GM12891 (cell line): ENCODE measurements around the gene MEGF6.

ENCODE experiments used
- DNase-seq: peaks from one replicate; pipeline ENCODE4 v3.0.0; 2011; ENCODE audit warnings: low spot score; ENCODE audit not compliant: insufficient read length
- FAIRE-seq: peaks from 2 replicates; lab custom pipeline; 2011; peaks lifted over from hg19 to GRCh38; lab: Jason Lieb, UNC
- PAX5 ChIP-seq: IDR thresholded peaks from 2 replicates; pipeline ENCODE4 v1.6.1; 2011; ENCODE audit warnings: low read length, moderate library complexity, mild to moderate bottlenecking; ENCODE audit not compliant: insufficient read depth, severe bottlenecking
- POLR2A ChIP-seq: IDR thresholded peaks from 2 replicates; pipeline ENCODE4 v1.6.1; 2011; ENCODE audit warnings: low read depth, low read length, control low read depth
- POLR2AphosphoS5 ChIP-seq: IDR thresholded peaks from 2 replicates; pipeline ENCODE4 v1.6.1; 2011; ENCODE audit warnings: low read depth, low read length, control low read depth
- POU2F2 ChIP-seq: IDR thresholded peaks from 2 replicates; pipeline ENCODE4 v1.6.1; 2011; ENCODE audit warnings: low read depth, mild to moderate bottlenecking, control low read depth, low read length, moderate library complexity
- SPI1 ChIP-seq: IDR thresholded peaks from 2 replicates; pipeline ENCODE4 v1.6.1; 2011; ENCODE audit warnings: low read depth, low read length, control low read depth
- TAF1 ChIP-seq: IDR thresholded peaks from 2 replicates; pipeline ENCODE4 v1.6.1; 2011; ENCODE audit warnings: low read depth, low read length, control low read depth

MEGF6 gene

GRCh38 chr1:3461934-3462275 is 149.4 kb downstream of the MEGF6 start:
- no peak for FAIRE-seq
- DNase-seq = no peak
- no peak for TF ChIP-seq SPI1
- TF ChIP-seq TAF1 = no peak

GRCh38 chr1:3461238-3461933 is 149.9 kb downstream of the MEGF6 start:
- no peak for DNase-seq
- FAIRE-seq = no peak
- no peak for TF ChIP-seq PAX5
- TF ChIP-seq TAF1 = no peak
- TF ChIP-seq POU2F2 = no peak
- TF ChIP-seq POLR2A = no peak
- TF ChIP-seq SPI1 = no peak
- TF ChIP-seq POLR2AphosphoS5 = no peak

- TF ChIP-seq POLR2AphosphoS5 = no peak
- no peak for TF ChIP-seq POU2F2
- no peak for TF ChIP-seq TAF1
- TF ChIP-seq PAX5 = no peak
- TF ChIP-seq SPI1 = no peak
- no peak for TF ChIP-seq POLR2A
- FAIRE-seq (no peak), DNase-seq (no peak)
Measured at GRCh38 chr1:3460672-3461131, 150.6 kb downstream of the MEGF6 start.

- FAIRE-seq (no peak), DNase-seq (no peak)
- no peak for TF ChIP-seq POLR2AphosphoS5
Measured at GRCh38 chr1:3459940-3460671, 151.2 kb downstream of the MEGF6 start.

- DNase-seq (no peak), FAIRE-seq (no peak)
- TF ChIP-seq POLR2A = no peak
- no peak for TF ChIP-seq TAF1
- no peak for TF ChIP-seq POLR2AphosphoS5
- no peak for TF ChIP-seq SPI1
- no peak for TF ChIP-seq PAX5
- TF ChIP-seq POU2F2 = no peak
Measured at GRCh38 chr1:3459051-3459908, 152.0 kb downstream of the MEGF6 start.

- no peak for FAIRE-seq
- TF ChIP-seq POLR2A = no peak
- TF ChIP-seq SPI1 = no peak
- no peak for TF ChIP-seq TAF1
- TF ChIP-seq PAX5 = no peak
- no peak for TF ChIP-seq POLR2AphosphoS5
- TF ChIP-seq POU2F2 = no peak
Measured at GRCh38 chr1:3457910-3458883, 153.1 kb downstream of the MEGF6 start.

GRCh38 chr1:3456964-3457909 is 154.1 kb downstream of the MEGF6 start:
- no peak for DNase-seq
- TF ChIP-seq POLR2AphosphoS5 (no peak), TAF1 (no peak), PAX5 (no peak), SPI1 (no peak), POU2F2 (no peak), POLR2A (no peak)
- no peak for FAIRE-seq

More at GRCh38 chr1:3457910-3458883, 153.1 kb downstream of the MEGF6 start:
- DNase-seq = no peak
